Measurements from ENCODE around the gene MYOM3. TPM values are rescaled to one million over a fixed set of nuclear protein-coding genes. Genes with fewer than 3 reads are reported as not detected.
A peak's percentile ranks its signal among the peaks of the same experiment; 100 is the strongest.

The MYOM3 gene
- total RNA-seq, 1 donor from 2014 or later: not detected

GRCh38 chr1:24081190-24081589, 30.7 kb downstream of the MYOM3 start:
- no peaks in the 10 kb centered on the region for H3K9me3 Mint-ChIP-seq
- H3K4me1 Mint-ChIP-seq (ENCODE audit: low read depth): no peaks in the 10 kb centered on the region
- intact Hi-C loops (cut with micrococcal nuclease): no loop called here

DNA sequence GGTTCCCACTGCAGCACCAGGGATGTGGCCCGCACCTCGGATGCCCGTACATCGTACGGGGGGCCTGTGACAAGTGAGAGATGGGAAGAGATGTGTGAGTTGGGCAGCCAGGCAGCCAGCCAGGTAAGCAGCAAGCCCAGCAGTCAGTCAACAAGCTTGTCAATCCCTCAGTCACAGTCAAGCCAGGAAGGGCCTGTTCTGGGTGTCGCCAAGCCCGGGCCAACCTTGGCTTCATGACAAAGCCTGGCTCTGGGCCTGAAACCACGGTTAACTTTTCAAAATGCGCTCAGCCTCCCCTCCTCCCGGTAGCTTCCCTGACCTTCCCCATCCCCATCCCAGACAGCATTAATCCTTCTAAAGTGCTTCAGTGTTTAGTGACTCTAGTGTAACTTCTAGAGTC, 31.8 kb downstream of the MYOM3 start:
- Mint-ChIP-seq H3K9me3 (no peaks in the 10 kb centered on the region), H3K36me3 (ENCODE audit: low read depth) (no peaks in the 10 kb centered on the region), H3K27ac (no peak overlapping the region), H3K4me3 (no peak overlapping the region), H3K27me3 (ENCODE audit: insufficient read depth) (peaks cover 7% of the 10 kb centered on the region), H3K4me1 (ENCODE audit: low read depth) (no peaks in the 10 kb centered on the region)
- DNase-seq (ENCODE audit: low spot score): no peak
- intact Hi-C loops (cut with micrococcal nuclease): no loop called here

More at GRCh38 chr1:24081190-24081589, 30.7 kb downstream of the MYOM3 start:
- Mint-ChIP-seq H3K36me3 (ENCODE audit: low read depth) (no peaks in the 10 kb centered on the region), H3K27ac (no peak overlapping the region), H3K4me3 (no peak overlapping the region), H3K27me3 (ENCODE audit: insufficient read depth) (peaks cover 5% of the 10 kb centered on the region)
- no peak for DNase-seq (ENCODE audit: low spot score)

GRCh38 chr1:24077278-24077978, 34.5 kb downstream of the MYOM3 start:
- Mint-ChIP-seq H3K9me3 (no peaks in the 10 kb centered on the region), H3K36me3 (ENCODE audit: low read depth) (no peaks in the 10 kb centered on the region), H3K27ac (no peak overlapping the region), H3K27me3 (ENCODE audit: insufficient read depth) (peaks cover 5% of the 10 kb centered on the region), H3K4me3 (no peak overlapping the region), H3K4me1 (ENCODE audit: low read depth) (no peaks in the 10 kb centered on the region)
- DNase-seq (ENCODE audit: low spot score): no peak
- intact Hi-C loops (cut with micrococcal nuclease): no loop called here

DNA sequence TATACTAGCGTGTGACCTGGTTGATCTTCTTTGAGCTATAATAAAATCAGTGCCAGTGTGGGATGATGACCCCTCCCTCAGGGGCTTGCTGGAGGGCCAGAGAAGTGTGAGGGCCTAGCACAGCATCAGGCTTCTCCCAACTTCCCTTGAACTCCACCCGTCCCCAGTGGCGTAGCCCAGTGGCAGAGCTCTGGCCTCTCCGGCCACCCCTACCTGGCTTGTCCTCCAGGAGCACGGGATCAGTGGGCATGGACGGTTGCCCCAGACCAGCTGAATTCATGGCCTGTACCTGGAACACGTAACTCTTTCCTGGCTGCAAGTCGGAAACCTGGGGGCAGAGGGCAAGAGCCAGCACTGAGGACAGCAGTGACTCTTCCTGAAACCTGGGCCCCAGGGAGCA, 36.0 kb downstream of the MYOM3 start:
- H3K4me3 Mint-ChIP-seq: no peak overlapping the region
- no peaks in the 10 kb centered on the region for H3K4me1 Mint-ChIP-seq (ENCODE audit: low read depth)
- intact Hi-C loops (cut with micrococcal nuclease): no loop called here
- no peaks in the 10 kb centered on the region for H3K9me3 Mint-ChIP-seq
- no peak overlapping the region for H3K27ac Mint-ChIP-seq
- peaks cover 5% of the 10 kb centered on the region for H3K27me3 Mint-ChIP-seq (ENCODE audit: insufficient read depth)
- DNase-seq (ENCODE audit: low spot score): no peak
- H3K36me3 Mint-ChIP-seq (ENCODE audit: low read depth): no peaks in the 10 kb centered on the region

GRCh38 chr1:24075590-24075854, 36.4 kb downstream of the MYOM3 start:
- H3K4me1 Mint-ChIP-seq (ENCODE audit: low read depth): no peaks in the 10 kb centered on the region
- intact Hi-C loops (cut with micrococcal nuclease): no loop called here

DNA sequence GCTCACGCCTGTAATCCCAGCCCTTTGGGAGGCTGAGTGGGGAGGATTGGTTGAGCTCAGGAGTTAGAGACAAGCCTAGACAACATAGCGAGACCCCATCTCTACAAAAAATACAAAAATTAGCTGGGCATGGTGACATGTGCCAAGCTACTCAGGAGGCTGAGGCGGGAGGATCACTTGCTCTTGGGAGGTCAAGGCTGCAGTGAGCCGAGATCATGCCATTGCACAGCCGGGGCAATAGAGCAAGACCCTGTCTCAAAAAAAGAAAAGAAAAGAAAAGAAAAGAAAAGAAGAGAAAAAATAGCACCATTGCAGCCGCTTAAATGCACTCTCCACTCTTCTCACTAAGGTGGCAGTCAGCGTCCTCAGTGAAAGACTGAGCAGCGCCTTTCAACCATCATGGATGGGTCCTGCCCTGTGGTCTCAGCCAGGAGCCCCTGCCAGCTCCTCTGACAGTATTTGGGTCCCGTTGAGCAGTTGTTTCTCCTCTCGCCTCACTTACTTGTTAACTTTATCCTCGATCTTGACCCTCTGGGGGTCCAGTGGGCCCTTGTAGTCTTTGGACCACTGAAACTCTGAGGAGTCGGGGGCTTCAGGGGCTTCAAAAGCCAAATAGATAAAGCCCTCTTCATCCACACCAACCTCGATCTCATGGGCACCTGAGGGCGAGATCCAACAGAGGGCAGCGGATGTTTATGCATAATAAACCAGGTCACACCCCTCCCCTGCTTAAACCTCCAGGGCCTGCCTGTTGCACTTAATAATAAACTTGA, 36.9 kb downstream of the MYOM3 start:
- no peak overlapping the region for H3K4me3 Mint-ChIP-seq
- H3K27me3 Mint-ChIP-seq (ENCODE audit: insufficient read depth): peaks cover 5% of the 10 kb centered on the region
- H3K9me3 Mint-ChIP-seq: no peaks in the 10 kb centered on the region
- no peaks in the 10 kb centered on the region for H3K36me3 Mint-ChIP-seq (ENCODE audit: low read depth)
- no peak for DNase-seq (ENCODE audit: low spot score)
- intact Hi-C loops (cut with micrococcal nuclease): no loop called here
- H3K27ac Mint-ChIP-seq: no peak overlapping the region
- H3K4me1 Mint-ChIP-seq (ENCODE audit: low read depth): no peaks in the 10 kb centered on the region

More at GRCh38 chr1:24075590-24075854, 36.4 kb downstream of the MYOM3 start:
- no peaks in the 10 kb centered on the region for H3K9me3 Mint-ChIP-seq
- DNase-seq (ENCODE audit: low spot score): no peak
- no peak overlapping the region for H3K4me3 Mint-ChIP-seq
- no peak overlapping the region for H3K27ac Mint-ChIP-seq
- no peaks in the 10 kb centered on the region for H3K36me3 Mint-ChIP-seq (ENCODE audit: low read depth)
- peaks cover 5% of the 10 kb centered on the region for H3K27me3 Mint-ChIP-seq (ENCODE audit: insufficient read depth)

DNA sequence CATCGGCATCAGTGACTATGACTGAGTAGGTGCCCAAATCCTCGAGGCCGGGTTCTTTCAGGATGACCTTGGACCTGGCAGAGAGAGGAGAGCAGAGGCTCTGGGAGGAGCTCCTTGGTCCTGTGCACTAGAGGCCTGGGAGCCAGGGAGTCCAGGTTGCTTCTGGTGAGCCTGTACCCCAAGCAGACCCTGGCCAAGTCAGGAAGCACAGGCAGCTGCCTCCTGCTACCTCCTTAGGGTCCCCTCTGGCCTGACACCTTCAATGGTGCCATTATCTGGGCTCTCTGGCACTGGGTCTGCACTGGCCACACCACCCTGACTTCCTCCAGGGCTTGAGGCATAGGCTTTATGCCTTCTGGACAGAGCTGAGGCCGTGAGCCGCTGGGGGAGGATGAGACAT, 37.7 kb downstream of the MYOM3 start:
- Mint-ChIP-seq H3K36me3 (ENCODE audit: low read depth) (no peaks in the 10 kb centered on the region), H3K27ac (no peak overlapping the region), H3K4me3 (no peak overlapping the region), H3K4me1 (ENCODE audit: low read depth) (no peaks in the 10 kb centered on the region), H3K9me3 (no peaks in the 10 kb centered on the region), H3K27me3 (ENCODE audit: insufficient read depth) (peaks cover 2% of the 10 kb centered on the region)
- DNase-seq (ENCODE audit: low spot score): no peak
- intact Hi-C loops (cut with micrococcal nuclease): no loop called here

GRCh38 chr1:24071941-24072340, 40.0 kb downstream of the MYOM3 start:
- H3K36me3 Mint-ChIP-seq (ENCODE audit: low read depth): no peaks in the 10 kb centered on the region
- H3K27ac Mint-ChIP-seq: no peak overlapping the region
- H3K4me1 Mint-ChIP-seq (ENCODE audit: low read depth): no peaks in the 10 kb centered on the region
- no peak overlapping the region for H3K4me3 Mint-ChIP-seq
- no peak for DNase-seq (ENCODE audit: low spot score)
- H3K9me3 Mint-ChIP-seq: no peaks in the 10 kb centered on the region
- intact Hi-C loops (cut with micrococcal nuclease): loop anchor here (1.0 kb wide), 2 partner anchors 40 to 320 kb away; partner anchors contain the start of gene MYOM3
- H3K27me3 Mint-ChIP-seq (ENCODE audit: insufficient read depth): peaks cover 4% of the 10 kb centered on the region

- no peaks in the 10 kb centered on the region for H3K36me3 Mint-ChIP-seq (ENCODE audit: low read depth)
- H3K4me3 Mint-ChIP-seq: no peak overlapping the region
- peak; percentile 55 for DNase-seq (ENCODE audit: low spot score)
- no peaks in the 10 kb centered on the region for H3K9me3 Mint-ChIP-seq
- H3K27ac Mint-ChIP-seq: no peak overlapping the region
- intact Hi-C loops (cut with micrococcal nuclease): loop anchor here (1.0 kb wide), 2 partner anchors 41 to 321 kb away; partner anchors contain the start of gene MYOM3
- H3K4me1 Mint-ChIP-seq (ENCODE audit: low read depth): no peaks in the 10 kb centered on the region
- H3K27me3 Mint-ChIP-seq (ENCODE audit: insufficient read depth): peaks cover 9% of the 10 kb centered on the region
These were observed 41.0 kb downstream of the MYOM3 start for GRCh38 chr1:24070821-24071393.

DNA sequence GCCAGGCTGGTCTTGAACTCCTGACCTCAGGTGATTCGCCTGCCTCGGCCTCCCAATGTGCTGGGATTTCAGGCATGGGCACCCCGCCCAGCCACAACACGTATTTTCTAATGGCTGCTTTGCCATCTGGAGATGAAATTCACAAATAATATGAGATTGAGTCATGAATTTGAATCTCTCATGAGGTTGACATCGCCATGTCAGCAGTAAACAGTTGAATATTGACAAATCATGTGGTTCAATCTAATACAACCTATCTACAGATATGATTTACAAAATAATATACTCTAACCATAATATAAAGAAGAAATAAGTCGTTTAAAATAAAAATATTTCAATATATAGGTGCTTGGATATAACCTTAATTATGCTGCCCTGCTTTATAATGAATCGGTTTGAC, 42.1 kb downstream of the MYOM3 start:
- no peak overlapping the region for H3K27ac Mint-ChIP-seq
- H3K4me3 Mint-ChIP-seq: no peak overlapping the region
- H3K4me1 Mint-ChIP-seq (ENCODE audit: low read depth): no peaks in the 10 kb centered on the region
- no peaks in the 10 kb centered on the region for H3K9me3 Mint-ChIP-seq
- intact Hi-C loops (cut with micrococcal nuclease): no loop called here
- DNase-seq (ENCODE audit: low spot score): no peak
- no peaks in the 10 kb centered on the region for H3K36me3 Mint-ChIP-seq (ENCODE audit: low read depth)
- peaks cover 7% of the 10 kb centered on the region for H3K27me3 Mint-ChIP-seq (ENCODE audit: insufficient read depth)

- intact Hi-C loops (cut with micrococcal nuclease): no loop called here
These were observed 44.0 kb downstream of the MYOM3 start for GRCh38 chr1:24067978-24068377.

GRCh38 chr1:24065304-24065703, 46.6 kb downstream of the MYOM3 start:
- H3K27ac Mint-ChIP-seq: no peak overlapping the region
- no peaks in the 10 kb centered on the region for H3K4me1 Mint-ChIP-seq (ENCODE audit: low read depth)
- intact Hi-C loops (cut with micrococcal nuclease): no loop called here
- H3K36me3 Mint-ChIP-seq (ENCODE audit: low read depth): no peaks in the 10 kb centered on the region
- peaks cover 12% of the 10 kb centered on the region for H3K27me3 Mint-ChIP-seq (ENCODE audit: insufficient read depth)
- peaks cover 9% of the 10 kb centered on the region for H3K9me3 Mint-ChIP-seq
- no peak overlapping the region for H3K4me3 Mint-ChIP-seq
- no peak for DNase-seq (ENCODE audit: low spot score)

More at GRCh38 chr1:24067978-24068377, 44.0 kb downstream of the MYOM3 start:
- Mint-ChIP-seq H3K36me3 (ENCODE audit: low read depth) (no peaks in the 10 kb centered on the region), H3K4me1 (ENCODE audit: low read depth) (no peaks in the 10 kb centered on the region), H3K9me3 (no peaks in the 10 kb centered on the region), H3K4me3 (no peak overlapping the region), H3K27ac (no peak overlapping the region), H3K27me3 (ENCODE audit: insufficient read depth) (peaks cover 7% of the 10 kb centered on the region)
- DNase-seq (ENCODE audit: low spot score): no peak

- intact Hi-C loops (cut with micrococcal nuclease): no loop called here
- H3K4me3 Mint-ChIP-seq: no peak overlapping the region
- H3K27me3 Mint-ChIP-seq (ENCODE audit: insufficient read depth): peaks cover 12% of the 10 kb centered on the region
- H3K4me1 Mint-ChIP-seq (ENCODE audit: low read depth): no peaks in the 10 kb centered on the region
- no peak for DNase-seq (ENCODE audit: low spot score)
- H3K9me3 Mint-ChIP-seq: peaks cover 9% of the 10 kb centered on the region
- H3K27ac Mint-ChIP-seq: no peak overlapping the region
- H3K36me3 Mint-ChIP-seq (ENCODE audit: low read depth): no peaks in the 10 kb centered on the region
These were observed 49.7 kb downstream of the MYOM3 start for GRCh38 chr1:24062221-24062620.

Measured in activated T-helper 1 cell treated with anti-CD3 and anti-CD28 coated beads, Interleukin-12 subunit alpha, Interleukin-12 subunit beta, Interleukin-2, Interleukin-4 antibody, amounts not matched to agents 30 ng/mL and 10 ng/mL and 1 ng/mL, durations not matched to agents 14 hours and 24 hours and 36 hours (primary cell).